ENCODE measurements around the gene SLC1A1. TPM values are rescaled to one million over a fixed set of nuclear protein-coding genes. Genes with fewer than 3 reads are reported as not detected.
"Not testable (repeated sequence)": the region's sequence is repeated elsewhere in the genome, so short reads cannot be mapped to it uniquely, and the experiment has no call there.

SLC1A1 gene
- total RNA-seq, 1 donor from 2014 or later, result not detected

- intact Hi-C loops (cut with micrococcal nuclease), result no loop called here
Measured at GRCh38 chr9:4541281-4541680, 51.0 kb downstream of the SLC1A1 start.

GRCh38 chr9:4541856-4542255, 51.6 kb downstream of the SLC1A1 start:
- intact Hi-C loops (cut with micrococcal nuclease), result no loop called here

GRCh38 chr9:4544714-4545113, 54.4 kb downstream of the SLC1A1 start:
- intact Hi-C loops (cut with micrococcal nuclease), result not testable (repeated sequence)

GRCh38 chr9:4547016-4547415, 56.7 kb downstream of the SLC1A1 start:
- intact Hi-C loops (cut with micrococcal nuclease), result no loop called here

DNA sequence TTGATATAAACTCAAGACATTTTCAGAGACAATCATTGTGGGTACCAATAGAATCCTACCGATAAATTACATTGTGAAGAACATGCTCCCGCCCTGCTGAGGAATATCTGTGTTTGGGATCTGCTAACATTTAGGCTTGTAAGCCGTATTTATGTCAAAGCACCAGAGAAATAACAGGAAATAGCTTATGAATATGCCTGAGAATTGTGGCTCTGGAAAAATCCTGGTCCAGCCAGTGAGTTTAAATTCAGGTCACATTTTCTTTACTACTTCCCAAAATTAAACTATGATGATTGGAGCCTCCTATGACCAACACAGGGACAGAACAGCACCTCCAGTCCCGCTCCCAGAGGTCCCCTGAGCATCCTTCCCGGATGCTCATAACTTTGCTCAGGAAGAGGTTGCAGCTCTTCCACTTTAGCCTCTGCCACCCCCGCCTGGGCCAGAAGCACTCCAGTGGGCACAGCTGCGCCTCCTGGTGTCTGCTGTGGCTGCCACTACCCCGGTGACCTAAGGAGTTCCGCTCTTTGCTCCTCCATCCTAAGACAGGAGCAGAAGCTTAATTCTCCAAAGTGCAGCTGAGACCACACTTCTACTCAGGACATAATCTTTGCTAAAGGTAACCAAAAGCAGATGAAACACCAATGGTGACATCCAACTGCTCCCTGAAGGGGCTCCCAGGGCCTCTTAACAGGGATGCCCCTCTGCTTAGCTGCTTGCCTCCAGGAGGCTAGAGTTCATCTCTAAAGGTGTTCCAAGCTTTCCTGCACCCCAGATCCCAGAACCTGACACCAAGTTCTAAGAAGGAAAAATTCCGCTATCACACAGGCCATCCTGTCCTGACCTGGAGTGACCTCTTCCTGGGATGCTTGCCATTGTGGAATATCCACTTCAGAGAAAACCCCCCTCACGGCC, 58.8 kb downstream of the SLC1A1 start:
- intact Hi-C loops (cut with micrococcal nuclease), result no loop called here

GRCh38 chr9:4549751-4550295, 59.6 kb downstream of the SLC1A1 start:
- intact Hi-C loops (cut with micrococcal nuclease), result no loop called here

- intact Hi-C loops (cut with micrococcal nuclease), result no loop called here
Measured at GRCh38 chr9:4550777-4551484, 60.7 kb downstream of the SLC1A1 start.

- intact Hi-C loops (cut with micrococcal nuclease), result no loop called here
Measured at GRCh38 chr9:4553951-4554381, 63.7 kb downstream of the SLC1A1 start.

DNA sequence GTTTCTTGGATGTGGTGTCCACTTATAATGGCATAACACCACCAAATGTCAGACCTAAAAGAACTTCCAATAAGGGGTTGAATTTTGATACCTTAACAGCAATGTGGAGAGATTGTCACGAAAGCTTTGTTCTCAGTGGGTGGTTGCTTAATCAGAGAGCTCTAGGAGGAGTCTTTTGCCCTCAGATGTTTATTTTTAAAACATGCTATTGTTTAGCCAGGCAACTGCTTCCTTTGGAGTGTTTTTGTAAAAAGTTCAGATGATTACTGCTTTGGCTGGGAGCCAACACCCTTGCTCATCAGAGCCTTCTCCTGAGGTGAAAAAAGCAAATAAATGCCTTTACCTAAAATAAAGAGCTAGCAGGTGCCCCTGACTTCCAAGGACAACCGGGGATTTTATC, 65.0 kb downstream of the SLC1A1 start:
- intact Hi-C loops (cut with micrococcal nuclease), result no loop called here

- intact Hi-C loops (cut with micrococcal nuclease), result no loop called here
Measured at GRCh38 chr9:4558371-4558998, 68.2 kb downstream of the SLC1A1 start.

DNA sequence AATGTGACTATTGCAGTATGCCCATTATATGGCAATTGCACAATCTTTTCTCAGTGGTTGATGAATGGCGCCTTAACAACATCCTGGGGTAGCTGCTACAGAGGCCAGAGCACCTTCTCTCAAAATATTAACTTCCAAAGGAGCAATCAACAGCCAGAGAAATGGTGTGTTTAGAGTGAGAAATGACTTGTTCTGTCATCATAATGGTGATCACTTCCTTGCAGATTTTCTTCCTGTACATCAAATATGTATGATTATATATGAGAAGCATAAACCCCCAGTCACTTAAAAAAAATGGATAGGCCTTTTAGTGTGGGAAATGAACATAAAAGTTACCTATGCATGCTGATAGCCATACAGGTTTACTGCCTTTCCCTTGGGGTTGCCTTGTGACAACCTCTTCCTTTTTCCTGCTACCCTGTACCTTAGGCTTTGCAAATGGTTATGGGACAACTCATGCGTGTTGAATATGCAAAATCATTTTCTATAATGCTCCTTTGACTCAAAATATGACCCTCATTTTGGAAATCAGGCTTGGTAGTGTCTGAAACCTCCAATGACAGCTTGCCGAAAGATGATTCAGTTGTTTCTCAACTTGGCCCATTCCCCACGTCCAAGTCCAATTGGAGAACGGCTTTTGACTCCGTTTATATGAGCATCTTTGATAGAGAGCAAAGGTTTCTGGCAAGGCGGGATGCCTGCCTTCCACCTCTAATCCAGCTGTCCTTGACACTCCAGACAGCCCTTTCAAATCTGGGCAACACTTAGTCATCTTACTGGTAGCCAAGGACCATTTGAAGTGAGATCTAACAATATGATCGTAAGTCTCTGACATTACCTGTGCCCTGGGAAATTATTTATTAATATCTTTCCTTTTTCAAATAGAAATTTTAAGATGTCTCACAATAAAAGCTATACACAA, 69.3 kb downstream of the SLC1A1 start:
- intact Hi-C loops (cut with micrococcal nuclease), result no loop called here

DNA sequence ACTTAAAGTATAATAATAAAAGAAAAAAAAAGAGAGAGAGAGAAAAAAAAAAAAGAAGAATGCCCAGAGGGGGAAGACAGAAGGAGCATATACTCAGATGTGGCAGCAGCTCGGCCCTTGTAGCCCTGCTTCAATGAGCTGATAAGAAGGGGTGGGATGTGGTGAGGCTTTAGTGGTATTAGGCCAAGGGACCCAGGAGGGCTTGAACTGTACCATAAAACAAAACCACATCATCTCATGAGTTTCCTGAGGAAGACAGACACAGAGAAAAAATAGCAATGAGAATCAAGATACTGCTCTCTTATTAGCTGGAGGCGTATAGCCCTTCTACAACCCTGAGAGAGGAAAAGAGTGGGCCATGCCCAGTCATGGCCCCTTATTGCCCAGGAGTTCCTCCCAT, 72.8 kb downstream of the SLC1A1 start:
- intact Hi-C loops (cut with micrococcal nuclease), result no loop called here

- intact Hi-C loops (cut with micrococcal nuclease), result no loop called here
Measured at GRCh38 chr9:4566806-4567205, 76.5 kb downstream of the SLC1A1 start.

DNA sequence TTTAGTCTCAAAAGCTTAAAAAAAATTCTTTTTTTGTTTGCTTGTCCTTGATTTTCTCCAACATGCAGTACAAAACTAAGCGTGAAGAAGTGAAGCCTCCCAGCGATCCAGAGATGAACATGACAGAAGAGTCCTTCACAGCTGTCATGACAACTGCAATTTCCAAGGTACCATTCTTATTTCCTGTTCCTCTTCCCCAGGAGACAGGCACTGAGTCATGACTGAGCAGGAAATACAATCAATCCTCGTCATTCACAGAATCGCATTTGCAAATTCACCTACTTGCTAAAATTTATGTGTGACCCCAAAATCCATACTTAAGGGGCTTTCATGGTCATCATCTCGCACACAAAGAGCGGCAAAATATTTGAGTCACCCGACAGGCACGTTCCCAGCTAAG, 77.3 kb downstream of the SLC1A1 start:
- intact Hi-C loops (cut with micrococcal nuclease), result no loop called here

GRCh38 chr9:4569101-4569500, 78.8 kb downstream of the SLC1A1 start:
- intact Hi-C loops (cut with micrococcal nuclease), result no loop called here

DNA sequence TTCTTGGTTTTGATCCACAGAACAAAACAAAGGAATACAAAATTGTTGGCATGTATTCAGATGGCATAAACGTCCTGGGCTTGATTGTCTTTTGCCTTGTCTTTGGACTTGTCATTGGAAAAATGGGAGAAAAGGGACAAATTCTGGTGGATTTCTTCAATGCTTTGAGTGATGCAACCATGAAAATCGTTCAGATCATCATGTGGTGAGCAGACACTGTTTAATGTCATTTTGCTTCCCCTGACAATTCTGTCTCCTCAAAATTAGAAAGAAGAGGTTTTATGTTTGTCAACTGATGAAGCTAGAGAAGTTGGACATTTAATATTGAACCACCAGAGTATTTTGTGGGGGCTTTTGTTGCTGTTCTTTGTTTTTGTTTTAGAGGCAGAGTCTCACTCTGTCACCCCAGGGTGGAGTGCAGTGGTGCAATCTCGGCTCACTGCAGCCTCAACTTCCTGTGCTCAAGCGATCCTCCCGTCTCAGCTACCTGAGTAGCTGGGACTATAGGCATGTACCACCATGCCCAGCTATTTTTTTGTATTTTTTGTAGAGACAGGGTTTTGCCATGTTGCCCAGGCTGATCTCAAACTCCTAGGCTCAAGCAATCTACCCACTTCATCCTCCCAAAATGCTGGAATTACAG, 82.0 kb downstream of the SLC1A1 start:
- intact Hi-C loops (cut with micrococcal nuclease), result loop anchor here (10.0 kb wide), 1 partner anchor 62 kb away; no protein-coding TSS in a partner anchor

- intact Hi-C loops (cut with micrococcal nuclease), result loop anchor here (10.0 kb wide), 1 partner anchor 62 kb away; no protein-coding TSS in a partner anchor
Measured at GRCh38 chr9:4573176-4573575, 82.9 kb downstream of the SLC1A1 start.

DNA sequence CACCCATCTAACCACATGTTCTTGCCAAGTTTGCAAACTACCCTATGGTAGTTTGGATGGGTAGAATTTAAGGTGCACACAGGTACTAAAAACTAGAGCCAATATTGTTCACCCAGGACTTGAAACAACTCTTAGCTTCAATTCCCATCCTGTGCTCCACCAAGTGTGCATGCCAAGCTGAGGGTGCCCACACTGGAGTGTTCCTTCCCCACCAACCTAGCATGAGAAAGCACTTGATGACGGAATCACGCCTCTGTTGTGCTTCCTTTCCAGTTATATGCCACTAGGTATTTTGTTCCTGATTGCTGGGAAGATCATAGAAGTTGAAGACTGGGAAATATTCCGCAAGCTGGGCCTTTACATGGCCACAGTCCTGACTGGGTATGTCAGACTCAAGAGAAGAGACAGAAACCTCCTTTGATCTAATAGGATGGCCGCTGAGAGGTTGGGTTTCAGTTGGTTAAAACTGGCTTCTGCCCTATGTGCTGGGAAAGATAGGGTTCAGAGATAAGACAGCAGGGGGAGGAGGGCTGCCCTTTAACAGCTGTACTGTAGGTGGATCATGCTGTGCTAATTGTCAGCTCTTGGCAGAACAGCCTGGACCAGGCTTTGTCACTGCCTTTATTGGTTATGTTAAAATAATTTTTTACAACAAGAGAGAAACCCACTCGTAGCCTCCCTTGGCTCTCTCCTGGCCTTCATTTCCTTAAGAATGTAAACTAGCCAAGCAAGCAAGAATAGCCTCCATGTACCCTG, 83.5 kb downstream of the SLC1A1 start:
- intact Hi-C loops (cut with micrococcal nuclease), result loop anchor here (10.0 kb wide), 1 partner anchor 61 kb away; no protein-coding TSS in a partner anchor

DNA sequence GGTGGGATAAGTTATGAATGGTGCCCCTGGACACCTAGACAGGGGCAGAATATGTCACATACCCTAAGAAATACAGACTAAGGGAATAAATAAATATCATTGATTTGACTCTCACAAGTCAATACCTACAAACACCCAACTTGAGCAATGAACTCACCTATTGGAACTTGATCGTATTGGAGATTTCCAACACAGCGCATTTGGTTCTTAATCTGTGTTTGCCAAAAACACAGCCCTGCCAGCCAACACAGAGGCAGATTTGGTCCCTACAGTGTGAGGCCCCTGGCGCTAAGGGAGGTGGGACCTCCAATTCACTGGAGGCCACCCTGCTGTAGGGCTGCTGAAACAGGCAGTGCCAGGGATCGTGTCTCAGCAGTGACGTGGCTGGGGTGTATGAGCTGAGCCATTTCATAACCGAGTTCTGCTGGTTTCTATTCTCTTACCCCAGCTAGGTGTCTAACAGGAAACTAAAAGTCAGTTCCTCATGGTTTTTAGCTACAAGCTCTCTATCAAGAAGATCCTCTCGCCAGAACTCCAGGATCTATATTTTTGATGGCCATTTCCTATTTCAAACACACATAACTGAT, 84.5 kb downstream of the SLC1A1 start:
- intact Hi-C loops (cut with micrococcal nuclease), result loop anchor here (10.0 kb wide), 1 partner anchor 60 kb away; no protein-coding TSS in a partner anchor
